Measurements from ENCODE around the gene UTP25.

GRCh38 chr1:209797978-209798639 is 29.7 kb upstream of the UTP25 start:
- no peak for TF ChIP-seq CTCF (IDR thresholded peaks at IDR 0.05)
- no peak for TF ChIP-seq POLR2A (IDR thresholded peaks at IDR 0.05)

All from testis (tissue), 2 donors.